Measurements from ENCODE around the gene TMEM244.

GRCh38 chr6:129845696-129846095 is 15.4 kb downstream of the TMEM244 start:
- TF ChIP-seq, protein P1, sequence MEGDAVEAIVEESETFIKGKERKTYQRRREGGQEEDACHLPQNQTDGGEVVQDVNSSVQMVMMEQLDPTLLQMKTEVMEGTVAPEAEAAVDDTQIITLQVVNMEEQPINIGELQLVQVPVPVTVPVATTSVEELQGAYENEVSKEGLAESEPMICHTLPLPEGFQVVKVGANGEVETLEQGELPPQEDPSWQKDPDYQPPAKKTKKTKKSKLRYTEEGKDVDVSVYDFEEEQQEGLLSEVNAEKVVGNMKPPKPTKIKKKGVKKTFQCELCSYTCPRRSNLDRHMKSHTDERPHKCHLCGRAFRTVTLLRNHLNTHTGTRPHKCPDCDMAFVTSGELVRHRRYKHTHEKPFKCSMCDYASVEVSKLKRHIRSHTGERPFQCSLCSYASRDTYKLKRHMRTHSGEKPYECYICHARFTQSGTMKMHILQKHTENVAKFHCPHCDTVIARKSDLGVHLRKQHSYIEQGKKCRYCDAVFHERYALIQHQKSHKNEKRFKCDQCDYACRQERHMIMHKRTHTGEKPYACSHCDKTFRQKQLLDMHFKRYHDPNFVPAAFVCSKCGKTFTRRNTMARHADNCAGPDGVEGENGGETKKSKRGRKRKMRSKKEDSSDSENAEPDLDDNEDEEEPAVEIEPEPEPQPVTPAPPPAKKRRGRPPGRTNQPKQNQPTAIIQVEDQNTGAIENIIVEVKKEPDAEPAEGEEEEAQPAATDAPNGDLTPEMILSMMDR (IDR thresholded peaks at IDR 0.05) = no peak
- no peak for TF ChIP-seq POLR2A (IDR thresholded peaks at IDR 0.05)

Measured in thyroid gland (tissue), 4 donors.